Ascending aorta (tissue), 2 donors: ENCODE measurements around the gene SCNM1. TPM values are rescaled to one million over a fixed set of nuclear protein-coding genes. Genes with fewer than 3 reads are reported as not detected.

Experiments used
- DNase-seq, 2 donors: peaks; one replicate each; pipeline ENCODE4 v3.0.0-alpha.2; 2019; ENCODE audit warnings: low spot score in 2 of 2
- H3K27ac ChIP-seq, 2 donors: fragments of 200-600 bp; sonication (generic); one replicate each; pipeline ENCODE4 v1.5.1; 2016 to 2017; ENCODE audit warnings: mild to moderate bottlenecking in 1 of 2
- H3K27me3 ChIP-seq: fragments of 200-600 bp; sonication (generic); one replicate; pipeline ENCODE4 v1.5.1; 2017
- H3K36me3 ChIP-seq, 2 donors: fragments of 200-600 bp; sonication (generic); one replicate each; pipeline ENCODE4 v1.5.1; 2016
- H3K4me1 ChIP-seq, 2 donors: fragments of 200-600 bp; sonication (generic); one replicate each; pipeline ENCODE4 v1.5.1; 2016 to 2017; ENCODE audit warnings: mild to moderate bottlenecking in 1 of 2
- H3K4me3 ChIP-seq, 2 donors: fragments of 200-600 bp; sonication (generic); one replicate each; pipeline ENCODE4 v1.5.1; 2016 to 2017; ENCODE audit warnings: mild to moderate bottlenecking in 1 of 2
- H3K9me3 ChIP-seq, 2 donors: fragments of 200-600 bp; sonication (generic); one replicate each; pipeline ENCODE4 v1.5.1; 2016
- CTCF ChIP-seq, 3 experiments: fragments of 200-600 bp in 2 of 3; fragments of 450-650 bp in 1 of 3; sonication (generic) in 2 of 3; IDR thresholded peaks; one replicate each; pipeline ENCODE4 v1.5.1; 2016 to 2019; ENCODE audit warnings: antibody characterized with exemption in 3 of 3, mild to moderate bottlenecking in 1 of 3, moderate library complexity in 1 of 3
- intact Hi-C: fragments of 100-400 bp; cut with DNase I; formaldehyde crosslinking; loops from one replicate; pipeline ENCODE4 v1.15.1; 2023
- total RNA-seq: library from RNA; depleted of rRNA; stranded (reverse); fragments of >200 nt; gene quantifications from one replicate; pipeline ENCODE4 v1.1.0, GENCODE V29; 2016

Gene SCNM1
- total RNA-seq, 1 donor from 2014 or later: 27.4 TPM

- Histone ChIP-seq H3K4me1 (no peaks in the 10 kb centered on the region), H3K4me3 (no peak overlapping the region), H3K36me3 (peaks cover 4 to 7% of the 10 kb centered on the region in 2 donors), H3K27me3 (no peaks in the 10 kb centered on the region), H3K27ac (no peak overlapping the region), H3K9me3 (no peaks in the 10 kb centered on the region)
- TF ChIP-seq CTCF (IDR thresholded peaks at IDR 0.05): no peak
- no peak for DNase-seq
- intact Hi-C loops: no loop called here
These were observed 33.5 kb upstream of the SCNM1 start for GRCh38 chr1:151132335-151133017.

GRCh38 chr1:151133018-151133806, 32.7 kb upstream of the SCNM1 start:
- Histone ChIP-seq H3K4me3 (no peak overlapping the region), H3K36me3 (peaks cover 4 to 7% of the 10 kb centered on the region in 2 donors), H3K4me1 (no peaks in the 10 kb centered on the region), H3K27ac (no peak overlapping the region), H3K9me3 (no peaks in the 10 kb centered on the region), H3K27me3 (no peaks in the 10 kb centered on the region)
- TF ChIP-seq CTCF (IDR thresholded peaks at IDR 0.05): no peak
- intact Hi-C loops: no loop called here
- DNase-seq: no peak

GRCh38 chr1:151134396-151134795, 31.5 kb upstream of the SCNM1 start:
- no peaks in the 10 kb centered on the region for H3K27me3 ChIP-seq
- intact Hi-C loops: no loop called here
- no peak overlapping the region for H3K4me3 ChIP-seq
- no peak for DNase-seq
- no peaks in the 10 kb centered on the region for H3K9me3 ChIP-seq
- H3K27ac ChIP-seq: no peak overlapping the region
- no peak for TF ChIP-seq CTCF (IDR thresholded peaks at IDR 0.05)
- peaks cover 4 to 7% of the 10 kb centered on the region in 2 donors for H3K36me3 ChIP-seq
- H3K4me1 ChIP-seq: no peaks in the 10 kb centered on the region

- H3K9me3 ChIP-seq: no peaks in the 10 kb centered on the region
- no peak overlapping the region for H3K27ac ChIP-seq
- H3K27me3 ChIP-seq: no peaks in the 10 kb centered on the region
- no peaks in the 10 kb centered on the region for H3K4me1 ChIP-seq
- peaks cover 4 to 7% of the 10 kb centered on the region in 2 donors for H3K36me3 ChIP-seq
- no peak for TF ChIP-seq CTCF (IDR thresholded peaks at IDR 0.05)
- H3K4me3 ChIP-seq: no peak overlapping the region
- intact Hi-C loops: no loop called here
- DNase-seq: no peak
These were observed 31.0 kb upstream of the SCNM1 start for GRCh38 chr1:151134991-151135390.

DNA sequence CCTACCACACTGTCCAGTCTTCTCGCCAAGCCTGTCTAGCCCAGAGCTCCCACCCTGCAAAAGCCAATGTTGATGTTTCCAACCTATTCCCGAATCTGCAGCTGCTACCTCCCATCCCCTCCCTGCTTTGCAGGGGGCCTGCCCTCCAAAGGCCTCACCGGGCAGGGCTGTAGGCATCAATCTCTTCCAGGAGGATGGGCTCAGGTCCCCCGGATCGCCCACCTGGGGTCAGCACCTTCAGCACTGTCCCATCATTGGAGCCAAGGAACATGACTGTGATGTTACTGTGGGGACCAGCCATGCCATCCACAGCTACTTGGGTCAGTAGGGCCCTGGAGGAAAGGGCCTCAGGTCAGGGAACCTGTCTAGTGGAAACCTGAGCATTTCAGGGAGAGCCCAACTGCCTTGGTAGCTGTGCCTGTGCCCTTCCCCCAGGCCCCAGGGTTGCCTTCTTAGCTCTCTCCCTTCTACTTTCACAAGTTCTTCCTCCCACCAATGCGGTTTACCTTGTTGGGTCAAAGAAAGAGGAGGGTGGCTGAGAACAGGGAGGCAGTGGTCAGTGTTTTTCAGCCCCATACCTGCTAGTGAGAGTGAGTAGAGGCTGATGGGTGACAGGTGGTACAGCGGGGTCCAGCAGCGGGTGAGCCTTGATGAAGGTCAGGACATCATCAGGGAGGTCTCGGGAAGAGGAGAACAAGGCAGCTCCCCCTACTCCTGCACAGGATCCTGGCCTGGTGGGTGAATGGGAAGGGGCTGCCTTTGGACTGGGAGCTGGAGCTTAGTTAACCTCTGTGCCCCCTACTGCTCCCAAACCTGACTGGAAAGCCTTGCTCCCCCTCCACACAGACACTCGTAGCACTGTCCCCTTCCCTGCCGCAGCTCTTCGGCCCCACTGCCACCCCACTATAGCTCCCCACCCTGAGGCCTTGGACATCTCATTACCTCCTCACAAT, 30.2 kb upstream of the SCNM1 start:
- no peak for DNase-seq
- Histone ChIP-seq H3K27ac (no peak overlapping the region), H3K9me3 (no peaks in the 10 kb centered on the region), H3K4me1 (no peaks in the 10 kb centered on the region), H3K36me3 (peaks cover 4 to 7% of the 10 kb centered on the region in 2 donors), H3K4me3 (no peak overlapping the region), H3K27me3 (no peaks in the 10 kb centered on the region)
- intact Hi-C loops: no loop called here
- no peak for TF ChIP-seq CTCF (IDR thresholded peaks at IDR 0.05)
